Activated CD4-positive, alpha-beta T cell treated with anti-CD3 and anti-CD28 coated beads for 48 hours (primary cell): ENCODE measurements around the gene TRIM47.

ENCODE experiments used
- DNase-seq: peaks from one replicate; pipeline ENCODE4 v3.0.0-alpha.2; 2020

Gene TRIM47

DNA sequence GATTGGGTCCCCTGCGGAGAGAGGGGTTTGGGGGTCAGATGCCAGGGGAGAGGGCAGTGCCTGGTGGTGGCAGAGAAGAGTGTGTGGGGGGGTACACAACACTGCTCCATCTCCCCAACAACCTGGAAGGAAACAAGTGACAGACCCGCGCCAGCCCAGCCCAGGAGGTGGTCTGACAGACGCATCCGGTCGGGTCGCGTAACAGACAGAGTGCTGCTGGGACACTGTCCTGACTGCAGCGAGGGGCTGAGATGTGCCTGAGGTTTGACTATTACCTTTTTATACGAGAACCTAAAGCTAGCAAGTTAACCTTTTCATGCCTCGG, 50.3 kb downstream of the TRIM47 start:
- DNase-seq = no peak

- DNase-seq = peak; percentile 78
These were observed 50.9 kb downstream of the TRIM47 start for GRCh38 chr17:75827308-75828075.

- no peak for DNase-seq
These were observed 51.6 kb downstream of the TRIM47 start for GRCh38 chr17:75826561-75827307.

DNA sequence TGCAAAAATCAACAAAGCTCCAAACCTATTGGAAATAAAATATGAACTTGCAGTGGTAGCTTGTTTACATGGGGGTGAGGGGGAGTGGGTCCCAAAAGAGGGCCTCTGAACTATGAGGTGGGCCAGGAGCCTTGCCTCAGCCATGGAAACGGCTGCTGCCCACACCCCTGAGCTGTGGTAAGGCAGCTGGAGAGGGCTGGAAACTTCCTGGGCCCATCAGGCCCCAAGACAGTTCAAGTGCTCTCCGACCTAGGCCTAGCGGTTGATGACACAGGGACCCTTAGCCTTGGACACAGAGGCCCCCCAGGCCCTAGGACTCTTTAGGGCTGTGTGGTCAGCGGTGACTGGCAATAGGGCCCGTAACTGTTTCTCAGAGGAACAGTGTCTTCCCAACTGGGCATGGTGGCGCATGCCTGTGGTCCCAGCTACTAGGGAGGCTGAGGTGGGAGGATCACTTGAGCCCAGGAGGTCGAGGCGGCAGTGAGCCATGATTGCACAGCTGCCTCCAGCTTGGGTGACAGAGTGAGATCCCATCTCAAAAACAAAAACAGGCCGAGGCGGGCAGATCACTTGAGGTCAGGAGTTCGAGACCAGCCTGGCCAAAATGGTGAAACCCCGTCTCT, 52.5 kb downstream of the TRIM47 start:
- no peak for DNase-seq

GRCh38 chr17:75825149-75825552, 53.2 kb downstream of the TRIM47 start:
- DNase-seq = no peak

DNA sequence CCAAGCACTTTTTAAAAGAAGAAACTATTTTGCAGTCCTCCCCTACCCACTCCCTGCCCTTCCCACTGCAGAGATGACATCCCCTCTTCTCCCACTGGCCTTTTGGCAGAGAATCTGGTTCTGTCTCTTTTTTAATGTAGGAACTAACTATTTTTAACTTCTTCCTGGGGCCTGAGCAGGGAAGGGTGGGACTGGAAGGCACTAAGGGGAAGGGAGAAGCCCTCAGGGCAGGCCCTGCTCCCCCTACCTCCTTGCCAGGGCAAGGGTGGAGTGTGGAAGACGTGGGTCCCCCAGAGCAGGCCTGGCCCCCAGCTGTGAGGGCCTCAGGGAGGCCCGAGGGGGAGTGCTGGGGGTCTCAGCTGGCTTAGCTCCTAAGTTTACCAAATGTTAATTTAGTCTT, 53.7 kb downstream of the TRIM47 start:
- DNase-seq = no peak
